ENCODE measurements around the gene FA2H.

DNA sequence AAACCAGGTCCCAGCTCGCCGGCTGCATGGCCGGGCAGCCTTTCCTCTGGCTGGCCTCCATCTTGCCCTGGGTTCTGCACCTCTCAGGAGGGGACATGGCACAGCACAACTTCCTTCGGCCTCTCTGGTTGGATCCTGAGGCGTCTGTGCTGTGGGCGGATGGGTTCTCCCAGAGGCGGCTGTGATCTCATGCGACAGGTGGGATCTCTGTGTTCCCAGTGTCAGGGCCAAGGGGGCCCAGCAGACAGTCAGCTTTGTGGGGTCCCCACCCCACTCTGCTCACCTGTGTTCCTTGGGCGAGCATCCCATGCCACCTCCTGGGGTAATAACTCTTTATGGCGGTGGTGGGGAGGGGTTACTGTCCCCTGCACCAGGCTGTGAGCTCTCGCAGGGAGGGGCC is 35.8 kb downstream of the FA2H start:
- TF ChIP-seq, protein P1, sequence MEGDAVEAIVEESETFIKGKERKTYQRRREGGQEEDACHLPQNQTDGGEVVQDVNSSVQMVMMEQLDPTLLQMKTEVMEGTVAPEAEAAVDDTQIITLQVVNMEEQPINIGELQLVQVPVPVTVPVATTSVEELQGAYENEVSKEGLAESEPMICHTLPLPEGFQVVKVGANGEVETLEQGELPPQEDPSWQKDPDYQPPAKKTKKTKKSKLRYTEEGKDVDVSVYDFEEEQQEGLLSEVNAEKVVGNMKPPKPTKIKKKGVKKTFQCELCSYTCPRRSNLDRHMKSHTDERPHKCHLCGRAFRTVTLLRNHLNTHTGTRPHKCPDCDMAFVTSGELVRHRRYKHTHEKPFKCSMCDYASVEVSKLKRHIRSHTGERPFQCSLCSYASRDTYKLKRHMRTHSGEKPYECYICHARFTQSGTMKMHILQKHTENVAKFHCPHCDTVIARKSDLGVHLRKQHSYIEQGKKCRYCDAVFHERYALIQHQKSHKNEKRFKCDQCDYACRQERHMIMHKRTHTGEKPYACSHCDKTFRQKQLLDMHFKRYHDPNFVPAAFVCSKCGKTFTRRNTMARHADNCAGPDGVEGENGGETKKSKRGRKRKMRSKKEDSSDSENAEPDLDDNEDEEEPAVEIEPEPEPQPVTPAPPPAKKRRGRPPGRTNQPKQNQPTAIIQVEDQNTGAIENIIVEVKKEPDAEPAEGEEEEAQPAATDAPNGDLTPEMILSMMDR (IDR thresholded peaks at IDR 0.05; ENCODE audit: insufficient read depth, low read length, poor library complexity, severe bottlenecking), result no peak
- no peak for TF ChIP-seq EZH2phosphoT487 (conservative IDR thresholded peaks at IDR 0.05; ENCODE audit: low read length)
